A549 (cell line): ENCODE results near the gene CEP97. TPM values are rescaled to one million over a fixed set of nuclear protein-coding genes. Genes with fewer than 3 reads are reported as not detected.
"Not testable (repeated sequence)": the region's sequence is repeated elsewhere in the genome, so short reads cannot be mapped to it uniquely, and the experiment has no call there.

Experiments used
- ATAC-seq, 2 experiments: fragments of 200-7000 bp in 1 of 2; fragments of >200 bp in 1 of 2; cut with Nextera tagmentation in 1 of 2; cut with Tn5 transposase in 1 of 2; 3 replicates each; pipeline versions ENCODE4 v1.8.0 to v1.9.1; 2018 to 2020; ENCODE audit warnings: mild to moderate bottlenecking in 1 of 2, moderate library complexity in 1 of 2
- CTCF ChIA-PET: fragments of 300-600 bp; sonication (Branson Sonifier 250); formaldehyde crosslinking; extraction: SDS; loops from one replicate; lab custom pipeline; 2021; ENCODE audit warnings: antibody characterized with exemption, inconsistent platforms; lab: Yijun Ruan, JAX
- POLR2A ChIA-PET: fragments of 350-600 bp; formaldehyde crosslinking; extraction: SDS; loops from one replicate; lab custom pipeline; 2021; ENCODE audit warnings: antibody characterized with exemption, inconsistent platforms; lab: Yijun Ruan, JAX
- DNase-seq, 2 experiments: peaks; one replicate each; pipeline versions ENCODE4 v3.0.0 to v3.0.0-alpha.2; 2011 to 2016; ENCODE audit warnings: low read depth in 1 of 2, low spot score in 1 of 2
- FAIRE-seq: peaks from 2 replicates; lab custom pipeline; 2011; peaks lifted over from hg19 to GRCh38; lab: Jason Lieb, UNC
- H3K27ac ChIP-seq, 2 experiments: fragments of >200 bp; sonication (Bioruptor Twin); formaldehyde crosslinking; 3 replicates each; pipeline ENCODE4 v1.5.1; 2016 to 2017
- H3K4me1 ChIP-seq: fragments of >200 bp; sonication (Bioruptor Twin); formaldehyde crosslinking; 3 replicates; pipeline ENCODE4 v1.6.1; 2016
- H3K4me2 ChIP-seq: fragments of >200 bp; sonication (Bioruptor Twin); formaldehyde crosslinking; 3 replicates; pipeline ENCODE4 v1.6.1; 2016
- H3K4me3 ChIP-seq: fragments of >200 bp; sonication (Bioruptor Twin); formaldehyde crosslinking; 3 replicates; pipeline ENCODE4 v1.5.1; 2016
- H3K9me3 ChIP-seq: fragments of >200 bp; sonication (Bioruptor Twin); formaldehyde crosslinking; 3 replicates; pipeline ENCODE4 v1.6.1; 2016
- BHLHE40 ChIP-seq: IDR thresholded peaks from 2 replicates; pipeline ENCODE4 v1.6.1; 2012; ENCODE audit warnings: low read depth, low read length, inconsistent platforms
- EHF ChIP-seq: fragments of 250-450 bp; sonication (Bioruptor Pico); IDR thresholded peaks from 2 replicates; pipeline ENCODE4 v1.5.0; 2020; ENCODE audit warnings: mild to moderate bottlenecking
- EP300 ChIP-seq, 2 experiments: fragments of >200 bp; sonication (Bioruptor Twin); formaldehyde crosslinking; IDR thresholded peaks; 2 replicates in 1 of 2; 3 replicates in 1 of 2; pipeline ENCODE4 v1.6.1; 2016 to 2017
- ESRRA ChIP-seq: fragments of 150-350 bp; IDR thresholded peaks from 2 replicates; pipeline ENCODE4 v1.6.1; 2014; ENCODE audit warnings: mild to moderate bottlenecking, low read length, borderline replicate concordance
- FOSL2 ChIP-seq, 2 experiments: fragments of 450-650 bp in 1 of 2; fragments of >200 bp in 1 of 2; sonication (Bioruptor Twin) in 1 of 2; formaldehyde crosslinking; IDR thresholded peaks; 2 replicates each; pipeline versions ENCODE4 v1.5.0 to v1.6.1; 2016 to 2020; ENCODE audit warnings: mild to moderate bottlenecking in 1 of 2, moderate library complexity in 1 of 2
- FOXS1 ChIP-seq: fragments of 250-450 bp; sonication (Bioruptor Pico); IDR thresholded peaks from 2 replicates; pipeline ENCODE4 v1.5.0; 2020; ENCODE audit warnings: mild to moderate bottlenecking, moderate library complexity
- HDAC2 ChIP-seq: fragments of 200-600 bp; sonication (generic); IDR thresholded peaks from 2 replicates; pipeline ENCODE4 v1.6.1; 2016
- HES2 ChIP-seq: fragments of >200 bp; sonication (Bioruptor Twin); formaldehyde crosslinking; IDR thresholded peaks from 2 replicates; pipeline ENCODE4 v1.6.1; 2016
- HEYL ChIP-seq: fragments of 250-450 bp; sonication (Bioruptor Pico); IDR thresholded peaks from 2 replicates; pipeline ENCODE4 v1.8.0; 2021; ENCODE audit warnings: mild to moderate bottlenecking, moderate library complexity
- HOXA7 ChIP-seq: fragments of 250-450 bp; sonication (Bioruptor Pico); IDR thresholded peaks from 2 replicates; pipeline ENCODE4 v1.5.0; 2020; ENCODE audit warnings: mild to moderate bottlenecking, moderate library complexity
- HOXB13 ChIP-seq: fragments of 250-450 bp; sonication (Bioruptor Pico); IDR thresholded peaks from 2 replicates; pipeline ENCODE4 v1.5.0; 2020; ENCODE audit warnings: low read depth, mild to moderate bottlenecking, moderate library complexity
- HOXB5 ChIP-seq: fragments of 250-450 bp; sonication (Bioruptor Pico); IDR thresholded peaks from 2 replicates; pipeline ENCODE4 v1.5.0; 2020; ENCODE audit warnings: mild to moderate bottlenecking, moderate library complexity
- KDM1A ChIP-seq: fragments of 200-600 bp; sonication (generic); IDR thresholded peaks from 2 replicates; pipeline ENCODE4 v1.6.1; 2016; ENCODE audit warnings: low read depth, mild to moderate bottlenecking
- MAFK ChIP-seq: fragments of 450-650 bp; IDR thresholded peaks from 2 replicates; pipeline ENCODE4 v1.6.1; 2014; ENCODE audit not compliant: partially characterized antibody
- PHF8 ChIP-seq: fragments of 200-600 bp; sonication (generic); IDR thresholded peaks from 2 replicates; pipeline ENCODE4 v1.6.1; 2016; ENCODE audit warnings: low read depth, mild to moderate bottlenecking, antibody characterized with exemption, moderate library complexity, borderline replicate concordance
- POLR2A ChIP-seq: IDR thresholded peaks from 2 replicates; pipeline ENCODE4 v1.6.1; 2012; ENCODE audit warnings: mild to moderate bottlenecking, low read length
- RARB ChIP-seq: fragments of 250-450 bp; sonication (Bioruptor Pico); IDR thresholded peaks from 2 replicates; pipeline ENCODE4 v1.8.0; 2021; ENCODE audit warnings: mild to moderate bottlenecking, moderate library complexity
- RCOR1 ChIP-seq: fragments of 150-350 bp; IDR thresholded peaks from 2 replicates; pipeline ENCODE4 v1.6.1; 2014; ENCODE audit warnings: antibody characterized with exemption, low read length, low read depth
- RFX5 ChIP-seq: fragments of 450-650 bp; IDR thresholded peaks from 2 replicates; pipeline ENCODE4 v1.7.1; 2014; ENCODE audit warnings: antibody characterized with exemption, mild to moderate bottlenecking, moderate library complexity
- SREBF2 ChIP-seq: fragments of 450-650 bp; IDR thresholded peaks from 2 replicates; pipeline ENCODE4 v1.6.1; 2014; ENCODE audit warnings: mild to moderate bottlenecking, moderate library complexity
- USF2 ChIP-seq: fragments of 450-650 bp; IDR thresholded peaks from 2 replicates; pipeline ENCODE4 v1.6.1; 2014; ENCODE audit warnings: antibody characterized with exemption
- WGBS: methylation state at CpG from one replicate; pipeline ENCODE4 v1.1.6; 2017; ENCODE audit errors: missing lambda C conversion rate; 5-methylcytosine and 5-hydroxymethylcytosine counted together
- polyA plus RNA-seq, 4 experiments: library from polyadenylated mRNA; depleted of rRNA in 3 of 4; stranded (reverse); fragments of >200 nt; fragmentation: RNase III in 1 of 4; extraction: RNeasy Plus Mini Kit Qiagen cat#74134 plus additional on column Dnase treatment in 1 of 4; gene quantifications; 2 replicates in 3 of 4; 3 replicates in 1 of 4; pipeline ENCODE4 v1.2.3, GENCODE V29; 2011 to 2017
- TF ChIP-seq, protein P1 (sequence below): fragments of 200-600 bp; sonication (generic); IDR thresholded peaks from 2 replicates; pipeline ENCODE4 v1.6.1; 2016; ENCODE audit warnings: antibody characterized with exemption, mild to moderate bottlenecking, moderate library complexity
- TF ChIP-seq, protein P2 (sequence below): IDR thresholded peaks from 2 replicates; pipeline ENCODE4 v1.6.1; 2012

Gene CEP97
- polyA plus RNA-seq, 2 of the 4 experiments (the other 2 are of a cell fraction) = 4.0 to 5.1 TPM

- no peak for TF ChIP-seq FOSL2 (IDR thresholded peaks at IDR 0.05)
- TF ChIP-seq FOSL2 (CRISPR knock-in tag; IDR thresholded peaks at IDR 0.05) = no peak
- no peak for TF ChIP-seq HES2
- TF ChIP-seq HDAC2 = no peak
- no peak for TF ChIP-seq USF2
- no peak for TF ChIP-seq HOXB13 (CRISPR knock-in tag)
- TF ChIP-seq RCOR1 = no peak
- no peak for TF ChIP-seq PHF8
- no peak for TF ChIP-seq EP300 (IDR thresholded peaks at IDR 0.05)
- TF ChIP-seq MAFK = no peak
- no peak for TF ChIP-seq RFX5
- TF ChIP-seq, protein P1, sequence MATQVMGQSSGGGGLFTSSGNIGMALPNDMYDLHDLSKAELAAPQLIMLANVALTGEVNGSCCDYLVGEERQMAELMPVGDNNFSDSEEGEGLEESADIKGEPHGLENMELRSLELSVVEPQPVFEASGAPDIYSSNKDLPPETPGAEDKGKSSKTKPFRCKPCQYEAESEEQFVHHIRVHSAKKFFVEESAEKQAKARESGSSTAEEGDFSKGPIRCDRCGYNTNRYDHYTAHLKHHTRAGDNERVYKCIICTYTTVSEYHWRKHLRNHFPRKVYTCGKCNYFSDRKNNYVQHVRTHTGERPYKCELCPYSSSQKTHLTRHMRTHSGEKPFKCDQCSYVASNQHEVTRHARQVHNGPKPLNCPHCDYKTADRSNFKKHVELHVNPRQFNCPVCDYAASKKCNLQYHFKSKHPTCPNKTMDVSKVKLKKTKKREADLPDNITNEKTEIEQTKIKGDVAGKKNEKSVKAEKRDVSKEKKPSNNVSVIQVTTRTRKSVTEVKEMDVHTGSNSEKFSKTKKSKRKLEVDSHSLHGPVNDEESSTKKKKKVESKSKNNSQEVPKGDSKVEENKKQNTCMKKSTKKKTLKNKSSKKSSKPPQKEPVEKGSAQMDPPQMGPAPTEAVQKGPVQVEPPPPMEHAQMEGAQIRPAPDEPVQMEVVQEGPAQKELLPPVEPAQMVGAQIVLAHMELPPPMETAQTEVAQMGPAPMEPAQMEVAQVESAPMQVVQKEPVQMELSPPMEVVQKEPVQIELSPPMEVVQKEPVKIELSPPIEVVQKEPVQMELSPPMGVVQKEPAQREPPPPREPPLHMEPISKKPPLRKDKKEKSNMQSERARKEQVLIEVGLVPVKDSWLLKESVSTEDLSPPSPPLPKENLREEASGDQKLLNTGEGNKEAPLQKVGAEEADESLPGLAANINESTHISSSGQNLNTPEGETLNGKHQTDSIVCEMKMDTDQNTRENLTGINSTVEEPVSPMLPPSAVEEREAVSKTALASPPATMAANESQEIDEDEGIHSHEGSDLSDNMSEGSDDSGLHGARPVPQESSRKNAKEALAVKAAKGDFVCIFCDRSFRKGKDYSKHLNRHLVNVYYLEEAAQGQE = no peak
- Histone ChIP-seq H3K27ac (no peak overlapping the region), H3K4me1 (no peaks in the 10 kb centered on the region), H3K4me3 (no peak overlapping the region), H3K4me2 (no peak overlapping the region), H3K9me3 (no peaks in the 10 kb centered on the region)
- ATAC-seq (no peak), DNase-seq (no peak), FAIRE-seq (no peak)
- CTCF ChIA-PET = no interaction called here
- POLR2A ChIA-PET = no interaction called here
- 97% methylated on average over 8 of the region's 10 CpGs for WGBS
Measured at GRCh38 chr3:101735833-101736232, 11.4 kb downstream of the CEP97 start.

GRCh38 chr3:101741914-101742313 is 17.5 kb downstream of the CEP97 start:
- 88% methylated on average over 3 of the region's 3 CpGs for WGBS
- H3K4me1 ChIP-seq, FAIRE-seq, H3K9me3 ChIP-seq, H3K27ac ChIP-seq, DNase-seq, POLR2A ChIA-PET, CTCF ChIA-PET, H3K4me3 ChIP-seq, ATAC-seq, H3K4me2 ChIP-seq: not testable (repeated sequence)

DNA sequence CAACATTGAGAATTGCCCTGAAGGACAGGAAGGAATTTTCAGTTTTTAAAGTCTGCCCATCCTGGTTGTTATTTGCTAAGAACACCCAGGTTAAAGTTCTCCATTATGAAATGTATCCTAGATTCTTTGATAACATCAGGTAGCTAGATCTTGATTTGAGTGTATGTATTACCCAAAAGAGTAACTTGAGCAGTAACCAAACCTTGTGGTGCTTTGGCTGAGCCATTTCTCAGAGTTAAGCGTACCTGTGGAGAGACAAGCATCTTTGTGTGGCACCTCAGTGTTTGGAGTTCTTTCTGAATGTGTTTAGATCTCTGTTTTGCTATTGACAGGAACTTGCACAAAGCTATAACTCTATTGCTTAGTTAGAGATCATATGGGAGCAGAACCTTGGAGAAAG is 20.4 kb downstream of the CEP97 start:
- H3K9me3 ChIP-seq = no peaks in the 10 kb centered on the region
- no peak overlapping the region for H3K4me3 ChIP-seq
- POLR2A ChIA-PET = no interaction called here
- 88% methylated on average over 1 of the region's 1 CpG for WGBS
- ATAC-seq (no peak), FAIRE-seq (no peak), DNase-seq (no peak)
- H3K4me1 ChIP-seq = no peaks in the 10 kb centered on the region
- no peak overlapping the region for H3K4me2 ChIP-seq
- no peak overlapping the region for H3K27ac ChIP-seq
- no peak for TF ChIP-seq BHLHE40
- TF ChIP-seq, protein P2, sequence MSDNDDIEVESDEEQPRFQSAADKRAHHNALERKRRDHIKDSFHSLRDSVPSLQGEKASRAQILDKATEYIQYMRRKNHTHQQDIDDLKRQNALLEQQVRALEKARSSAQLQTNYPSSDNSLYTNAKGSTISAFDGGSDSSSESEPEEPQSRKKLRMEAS = no peak
- TF ChIP-seq FOXS1 = no peak
- TF ChIP-seq RARB = no peak
- TF ChIP-seq HOXA7 = no peak
- TF ChIP-seq HEYL = no peak
- no peak for TF ChIP-seq KDM1A
- TF ChIP-seq SREBF2 = no peak
- no peak for TF ChIP-seq USF2
- no peak for TF ChIP-seq POLR2A
- TF ChIP-seq HOXB5 = no peak
- TF ChIP-seq ESRRA = no peak
- no peak for TF ChIP-seq EHF (CRISPR knock-in tag)
- CTCF ChIA-PET = interaction anchor here (0.9 kb wide), 1 partner anchor 58 kb away, joined by 3 read pairs; no protein-coding TSS in a partner anchor

- H3K9me3 ChIP-seq, FAIRE-seq, CTCF ChIA-PET, H3K4me3 ChIP-seq, H3K4me1 ChIP-seq, ATAC-seq, H3K27ac ChIP-seq, POLR2A ChIA-PET, DNase-seq, H3K4me2 ChIP-seq: not testable (repeated sequence)
- WGBS = 100% methylated on average over 1 of the region's 1 CpG
Measured at GRCh38 chr3:101745934-101746333, 21.5 kb downstream of the CEP97 start.

GRCh38 chr3:101753386-101754113 is 29.1 kb downstream of the CEP97 start:
- ATAC-seq, H3K9me3 ChIP-seq, POLR2A ChIA-PET, H3K4me1 ChIP-seq, CTCF ChIA-PET, H3K4me2 ChIP-seq, H3K4me3 ChIP-seq, FAIRE-seq, DNase-seq, H3K27ac ChIP-seq: not testable (repeated sequence)
- 88% methylated on average over 18 of the region's 23 CpGs for WGBS
